Nephron (organoid): ENCODE results near the gene ZHX3.

ENCODE experiments used
- H3K27ac Mint-ChIP-seq, 3 experiments: 2 replicates each; pipeline ENCODE4 v1.8.0; 2020; ENCODE audit warnings: mixed read lengths in 3 of 3, mild to moderate bottlenecking in 2 of 3, moderate library complexity in 1 of 3
- H3K27me3 Mint-ChIP-seq: 2 replicates; pipeline ENCODE4 v1.8.0; 2021; ENCODE audit warnings: low read depth, mild to moderate bottlenecking, moderate library complexity, mixed read lengths
- H3K36me3 Mint-ChIP-seq: 2 replicates; pipeline ENCODE4 v1.8.0; 2020; ENCODE audit warnings: low read depth, mixed read lengths
- H3K4me1 Mint-ChIP-seq: 2 replicates; pipeline ENCODE4 v1.8.0; 2020; ENCODE audit warnings: mixed read lengths
- H3K4me3 Mint-ChIP-seq, 3 experiments: 2 replicates each; pipeline ENCODE4 v1.8.0; 2020; ENCODE audit warnings: mild to moderate bottlenecking in 3 of 3, mixed read lengths in 3 of 3, moderate library complexity in 2 of 3
- H3K9me3 Mint-ChIP-seq: 2 replicates; pipeline ENCODE4 v1.8.0; 2020; ENCODE audit warnings: mixed read lengths
- CTCF ChIP-seq, 3 experiments: fragments of 200-600 bp; sonication (generic); IDR thresholded peaks; one replicate each; pipeline ENCODE4 v1.5.0; 2021; ENCODE audit warnings: antibody characterized with exemption in 3 of 3; ENCODE audit not compliant: unreplicated experiment in 3 of 3

ZHX3 gene, protein sequence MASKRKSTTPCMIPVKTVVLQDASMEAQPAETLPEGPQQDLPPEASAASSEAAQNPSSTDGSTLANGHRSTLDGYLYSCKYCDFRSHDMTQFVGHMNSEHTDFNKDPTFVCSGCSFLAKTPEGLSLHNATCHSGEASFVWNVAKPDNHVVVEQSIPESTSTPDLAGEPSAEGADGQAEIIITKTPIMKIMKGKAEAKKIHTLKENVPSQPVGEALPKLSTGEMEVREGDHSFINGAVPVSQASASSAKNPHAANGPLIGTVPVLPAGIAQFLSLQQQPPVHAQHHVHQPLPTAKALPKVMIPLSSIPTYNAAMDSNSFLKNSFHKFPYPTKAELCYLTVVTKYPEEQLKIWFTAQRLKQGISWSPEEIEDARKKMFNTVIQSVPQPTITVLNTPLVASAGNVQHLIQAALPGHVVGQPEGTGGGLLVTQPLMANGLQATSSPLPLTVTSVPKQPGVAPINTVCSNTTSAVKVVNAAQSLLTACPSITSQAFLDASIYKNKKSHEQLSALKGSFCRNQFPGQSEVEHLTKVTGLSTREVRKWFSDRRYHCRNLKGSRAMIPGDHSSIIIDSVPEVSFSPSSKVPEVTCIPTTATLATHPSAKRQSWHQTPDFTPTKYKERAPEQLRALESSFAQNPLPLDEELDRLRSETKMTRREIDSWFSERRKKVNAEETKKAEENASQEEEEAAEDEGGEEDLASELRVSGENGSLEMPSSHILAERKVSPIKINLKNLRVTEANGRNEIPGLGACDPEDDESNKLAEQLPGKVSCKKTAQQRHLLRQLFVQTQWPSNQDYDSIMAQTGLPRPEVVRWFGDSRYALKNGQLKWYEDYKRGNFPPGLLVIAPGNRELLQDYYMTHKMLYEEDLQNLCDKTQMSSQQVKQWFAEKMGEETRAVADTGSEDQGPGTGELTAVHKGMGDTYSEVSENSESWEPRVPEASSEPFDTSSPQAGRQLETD

DNA sequence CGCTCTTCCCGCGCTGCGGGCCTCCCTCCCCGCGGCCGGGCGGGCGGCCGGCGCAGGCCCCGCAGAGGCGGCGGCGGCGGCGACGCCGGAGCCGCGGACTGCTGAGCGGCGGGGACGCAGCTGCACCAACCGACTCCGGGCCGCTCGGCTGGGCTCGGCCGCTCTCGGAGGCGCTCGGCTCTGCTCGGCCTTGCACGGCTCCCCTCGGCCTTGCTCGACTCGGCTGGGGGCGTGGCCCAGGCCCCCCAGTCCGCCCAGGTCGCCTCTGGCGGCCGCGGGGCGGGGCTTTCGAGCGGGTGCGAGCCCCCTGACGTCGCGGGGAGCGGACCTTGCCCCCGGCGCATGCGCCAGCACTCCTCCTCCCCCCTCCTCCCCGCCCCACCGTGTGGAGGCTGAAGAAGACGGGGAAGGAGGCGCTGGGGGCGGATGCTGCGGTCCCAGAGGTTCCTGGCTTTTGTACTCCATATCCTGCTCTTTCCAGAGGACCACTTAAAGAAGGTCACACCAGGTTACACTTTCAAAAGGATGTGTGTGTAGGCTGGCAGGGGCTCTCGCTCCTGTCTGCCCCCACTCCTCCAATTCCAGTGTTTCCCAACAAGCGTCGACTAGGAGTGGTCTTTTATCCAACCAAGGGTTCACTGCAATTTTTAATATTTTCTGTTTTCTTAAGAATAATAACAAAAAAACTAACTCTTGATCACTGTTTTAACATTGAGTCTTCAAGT is at the start of gene ZHX3:
Gene ZHX3, minus strand, starts transcription at position 186 of the 725 bp plus-strand sequence. CDS start 112,815 bp downstream, outside the sequence.
- no peak for TF ChIP-seq CTCF (IDR thresholded peaks at IDR 0.05; ENCODE audit: unreplicated experiment in 3 of 3)
- peak within 1 kb of the TSS; percentile 83 to 95 (median 85) for H3K27ac Mint-ChIP-seq
- H3K4me3 Mint-ChIP-seq, result peak within 1 kb of the TSS; percentile 82 to 87 (median 87)
- no peaks in the 10 kb centered on the region for H3K36me3 Mint-ChIP-seq
- peaks cover 29% of the 10 kb centered on the region for H3K4me1 Mint-ChIP-seq
- no peaks in the 10 kb centered on the region for H3K9me3 Mint-ChIP-seq
- peaks cover 4% of the 10 kb centered on the region for H3K27me3 Mint-ChIP-seq

GRCh38 chr20:41367393-41367695 is 49.8 kb upstream of the ZHX3 start:
- Mint-ChIP-seq H3K36me3 (peaks cover 3% of the 10 kb centered on the region), H3K9me3 (peaks cover 6% of the 10 kb centered on the region), H3K27me3 (peaks cover 47% of the 10 kb centered on the region), H3K4me3 (peak overlapping the region; percentile 80 to 87 (median 83)), H3K27ac (peak overlapping the region in 2 of 3 experiments; percentile 19 to 77), H3K4me1 (peaks cover 18% of the 10 kb centered on the region)
- no peak for TF ChIP-seq CTCF (IDR thresholded peaks at IDR 0.05; ENCODE audit: unreplicated experiment in 3 of 3)

DNA sequence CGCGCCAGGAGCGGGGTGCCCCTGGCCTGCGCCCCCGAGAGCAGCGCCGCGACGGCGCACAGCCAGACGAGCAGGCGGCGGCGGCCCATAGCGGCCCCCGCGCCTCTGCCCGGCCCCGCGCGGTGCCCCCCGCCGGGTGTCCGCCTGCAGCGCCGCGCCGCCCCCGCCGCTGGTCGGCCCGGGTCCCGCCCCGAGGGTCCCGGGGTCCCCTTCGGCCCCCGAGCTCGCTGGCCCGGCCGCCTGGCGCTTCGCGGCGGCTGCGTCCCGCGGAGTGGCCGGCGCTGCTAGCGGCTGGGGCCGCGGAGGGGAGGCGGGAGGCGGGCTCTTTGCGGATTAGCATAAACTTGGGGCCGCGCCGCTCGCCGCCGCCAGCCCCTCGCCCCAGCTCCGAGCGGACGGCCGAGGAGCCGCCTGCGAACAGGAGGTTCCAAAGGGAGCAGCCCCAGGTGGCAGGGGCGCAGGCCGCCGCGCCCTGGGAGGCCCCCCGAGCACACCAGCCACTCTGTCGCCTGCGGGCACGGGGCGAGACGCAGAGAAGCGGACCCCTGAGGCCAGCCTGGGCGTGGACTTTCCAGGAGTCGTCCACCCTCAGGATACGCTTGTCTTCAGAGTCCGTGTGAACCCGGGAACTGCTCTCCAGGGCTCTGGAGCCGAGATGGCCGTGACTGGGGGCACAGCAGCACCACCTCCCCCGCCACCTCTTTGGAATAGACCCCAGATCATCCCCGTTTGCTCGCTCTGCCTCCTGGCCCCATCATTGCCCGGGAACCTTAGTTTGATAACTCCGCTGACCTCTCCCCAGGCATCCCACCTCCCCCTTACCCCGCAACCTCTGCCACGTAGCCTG is 49.2 kb upstream of the ZHX3 start, which contains the start of gene EMILIN3:
Gene EMILIN3, minus strand, starts transcription at position 273 of the 847 bp plus-strand sequence. Its CDS starts 184 bp downstream, at position 89.
- TF ChIP-seq CTCF (IDR thresholded peaks at IDR 0.05; ENCODE audit: unreplicated experiment in 3 of 3), result no peak
- Mint-ChIP-seq H3K4me1 (peaks cover 18% of the 10 kb centered on the region), H3K27me3 (peaks cover 47% of the 10 kb centered on the region), H3K36me3 (peaks cover 3% of the 10 kb centered on the region), H3K4me3 (peak within 1 kb of the TSS; percentile 80 to 87 (median 83)), H3K9me3 (peaks cover 6% of the 10 kb centered on the region), H3K27ac (peak within 1 kb of the TSS in 2 of 3 experiments; percentile 19 to 77)

DNA sequence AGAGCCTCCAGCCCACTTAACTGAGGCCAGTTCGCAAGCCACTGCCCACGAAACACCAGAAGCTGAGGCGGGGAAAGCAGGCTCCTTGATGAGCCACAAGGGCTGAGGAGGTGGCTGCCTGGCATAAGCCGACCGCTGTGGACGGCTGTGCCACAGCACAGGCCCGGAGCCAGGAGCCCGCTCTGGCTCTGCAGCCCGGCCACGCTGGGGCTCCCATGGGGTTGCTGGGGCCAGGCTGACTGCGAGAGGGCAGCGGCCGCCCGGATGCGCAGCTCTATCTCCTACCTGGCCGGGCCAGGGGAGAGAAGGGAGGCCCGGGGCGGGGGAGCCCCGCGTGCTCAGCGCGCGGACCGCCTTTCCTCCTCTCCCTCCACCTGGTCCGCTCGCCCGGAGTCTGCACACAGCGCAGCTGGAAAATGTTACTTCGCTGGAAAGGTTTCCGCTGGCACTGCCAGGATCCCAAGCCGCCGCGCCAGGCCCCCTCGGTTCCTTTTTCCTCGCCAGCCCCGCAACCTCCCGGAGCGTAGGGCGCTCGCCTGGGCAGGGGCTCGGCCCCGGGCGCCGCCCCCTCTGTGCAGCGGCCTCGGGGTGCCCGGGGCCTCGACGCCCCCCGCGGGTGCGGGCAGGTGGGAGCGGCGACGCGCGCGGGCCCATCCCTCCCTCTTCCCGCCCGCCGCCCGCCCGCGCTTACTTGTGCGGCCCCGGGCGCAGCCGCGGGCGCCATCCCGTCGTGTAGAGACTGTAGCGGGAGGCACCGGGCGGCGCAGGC is 48.4 kb upstream of the ZHX3 start:
- Mint-ChIP-seq H3K36me3 (peaks cover 3% of the 10 kb centered on the region), H3K27me3 (peaks cover 47% of the 10 kb centered on the region), H3K4me1 (peaks cover 18% of the 10 kb centered on the region), H3K4me3 (peak overlapping the region; percentile 69 to 75 (median 70)), H3K27ac (peak overlapping the region in 1 of 3 experiments; percentile 32), H3K9me3 (no peaks in the 10 kb centered on the region)
- TF ChIP-seq CTCF (IDR thresholded peaks at IDR 0.05; ENCODE audit: unreplicated experiment in 3 of 3), result no peak
